Measurements from ENCODE around the gene THNSL1. TPM values are rescaled to one million over a fixed set of nuclear protein-coding genes. Genes with fewer than 3 reads are reported as not detected.

Gene THNSL1
- total RNA-seq, 1 experiment from 2014 or later, result 4.2 TPM

- no CpG with 5 or more reads among the region's 4 CpGs for WGBS (ENCODE audit: extremely low coverage, insufficient read length, low lambda C conversion rate)
Observed at GRCh38 chr10:24983130-24983529, 33.3 kb upstream of the THNSL1 start.

More at GRCh38 chr10:24983130-24983529, 33.3 kb upstream of the THNSL1 start:
- no peak overlapping the region for H4K8ac ChIP-seq (replicated peaks; ENCODE audit: insufficient read length, low read depth, low read length)
- no peak overlapping the region for H3K18ac ChIP-seq (ENCODE audit: insufficient read length, low read depth, low read length)
- Mint-ChIP-seq H3K9me3 (no peaks in the 10 kb centered on the region; a peak in 1 of 5 replicates), H3K4me3 (no peak overlapping the region), H3K36me3 (ENCODE audit: insufficient read depth in 1 of 3, low read depth in 3 of 3) (no peaks in the 10 kb centered on the region), H3K27ac (no peak overlapping the region), H3K4me1 (peaks cover 3 to 5% of the 10 kb centered on the region in 2 experiments; a peak in 3 of 4 replicates), H3K27me3 (ENCODE audit: low read depth) (no peaks in the 10 kb centered on the region)
- H3K9me3 ChIP-seq (ENCODE audit: control insufficient read depth, low read depth, low read length), result no peaks in the 10 kb centered on the region
- H3K27me3 ChIP-seq (ENCODE audit: insufficient read depth, low read length), result no peaks in the 10 kb centered on the region
- H3K79me1 ChIP-seq (ENCODE audit: insufficient read depth, low read depth, low read length, poor library complexity, severe bottlenecking), result no peaks in the 10 kb centered on the region
- H4K20me1 ChIP-seq (ENCODE audit: control insufficient read depth, insufficient read depth, insufficient read length), result no peaks in the 10 kb centered on the region
- H2AK5ac ChIP-seq (ENCODE audit: insufficient read length, low read length), result no peak overlapping the region
- TF ChIP-seq, protein P1, sequence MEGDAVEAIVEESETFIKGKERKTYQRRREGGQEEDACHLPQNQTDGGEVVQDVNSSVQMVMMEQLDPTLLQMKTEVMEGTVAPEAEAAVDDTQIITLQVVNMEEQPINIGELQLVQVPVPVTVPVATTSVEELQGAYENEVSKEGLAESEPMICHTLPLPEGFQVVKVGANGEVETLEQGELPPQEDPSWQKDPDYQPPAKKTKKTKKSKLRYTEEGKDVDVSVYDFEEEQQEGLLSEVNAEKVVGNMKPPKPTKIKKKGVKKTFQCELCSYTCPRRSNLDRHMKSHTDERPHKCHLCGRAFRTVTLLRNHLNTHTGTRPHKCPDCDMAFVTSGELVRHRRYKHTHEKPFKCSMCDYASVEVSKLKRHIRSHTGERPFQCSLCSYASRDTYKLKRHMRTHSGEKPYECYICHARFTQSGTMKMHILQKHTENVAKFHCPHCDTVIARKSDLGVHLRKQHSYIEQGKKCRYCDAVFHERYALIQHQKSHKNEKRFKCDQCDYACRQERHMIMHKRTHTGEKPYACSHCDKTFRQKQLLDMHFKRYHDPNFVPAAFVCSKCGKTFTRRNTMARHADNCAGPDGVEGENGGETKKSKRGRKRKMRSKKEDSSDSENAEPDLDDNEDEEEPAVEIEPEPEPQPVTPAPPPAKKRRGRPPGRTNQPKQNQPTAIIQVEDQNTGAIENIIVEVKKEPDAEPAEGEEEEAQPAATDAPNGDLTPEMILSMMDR (conservative IDR thresholded peaks at IDR 0.05), result no peak
- H3K23me2 ChIP-seq (ENCODE audit: insufficient read length, low read depth, low read length, poor library complexity, severe bottlenecking), result no peaks in the 10 kb centered on the region
- H4K91ac ChIP-seq (ENCODE audit: insufficient read length, low read depth, low read length), result no peak overlapping the region
- no peak overlapping the region for H2BK20ac ChIP-seq (ENCODE audit: low read depth, low read length, poor library complexity, severe bottlenecking)
- no peak overlapping the region for H3K9ac ChIP-seq (ENCODE audit: extremely low read depth, insufficient read length, low read length)
- no peak overlapping the region for H3T11ph ChIP-seq (ENCODE audit: low read length)
- H3K4ac ChIP-seq (ENCODE audit: low read depth, low read length), result no peak overlapping the region
- H4K5ac ChIP-seq (ENCODE audit: insufficient read length, low read depth, low read length), result no peak overlapping the region
- H3K14ac ChIP-seq (ENCODE audit: insufficient read depth, low read length), result no peak overlapping the region
- H2BK15ac ChIP-seq (ENCODE audit: low read depth, low read length), result no peak overlapping the region
- no peak overlapping the region for H3K56ac ChIP-seq (ENCODE audit: insufficient read length, low read depth, low read length)
- no peak overlapping the region for H3K23ac ChIP-seq (ENCODE audit: insufficient read length, low read depth, low read length)
- no peak overlapping the region for H3K4me2 ChIP-seq (ENCODE audit: insufficient read depth, insufficient read length, low read length)
- no peak for DNase-seq
- no peaks in the 10 kb centered on the region for H3K79me2 ChIP-seq (ENCODE audit: insufficient read depth, low read length)
- H2BK12ac ChIP-seq (ENCODE audit: insufficient read length, low read depth, low read length), result no peak overlapping the region
- H3K27ac ChIP-seq (ENCODE audit: insufficient read length, low read depth, low read length), result no peak overlapping the region
- H3K4me1 ChIP-seq (ENCODE audit: insufficient read depth, low read length), result no peaks in the 10 kb centered on the region
- no peak overlapping the region for H2BK5ac ChIP-seq (ENCODE audit: insufficient read length, low read length)
- no peak overlapping the region for H2AFZ ChIP-seq (ENCODE audit: low read length)
- no peak overlapping the region for H2BK120ac ChIP-seq (ENCODE audit: low read depth, low read length, poor library complexity, severe bottlenecking)

Data from H9 (cell line).